ENCODE data around the gene NFE2L1. TPM values are rescaled to one million over a fixed set of nuclear protein-coding genes. Genes with fewer than 3 reads are reported as not detected.

Gene NFE2L1
- total RNA-seq, 1 experiment from 2014 or later, result 135 TPM

DNA sequence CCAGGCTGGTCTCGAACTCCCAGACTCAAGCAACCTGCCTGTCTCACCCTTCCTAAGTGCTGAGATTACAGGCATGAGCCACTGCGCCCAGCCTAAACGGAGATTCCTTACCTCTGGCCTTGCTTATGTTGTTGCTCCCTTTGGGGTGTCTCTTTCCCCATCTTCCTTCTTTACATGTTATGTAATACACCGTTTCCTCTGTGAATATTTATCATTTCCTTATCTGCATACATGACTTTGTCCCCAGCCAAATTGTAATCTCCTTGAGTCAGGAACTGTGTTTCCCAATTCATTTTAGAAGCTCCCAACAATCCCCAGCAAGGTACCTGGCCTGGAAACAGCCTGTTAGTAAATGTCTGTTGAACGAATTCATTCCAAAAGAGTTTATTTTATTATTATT lies 26.2 kb upstream of the NFE2L1 start:
- Histone ChIP-seq H3K79me2 (ENCODE audit: insufficient read depth, low read length) (no peaks in the 10 kb centered on the region), H3K36me3 (ENCODE audit: control insufficient read depth in 1 of 2, insufficient read depth in 2 of 2, low read length in 2 of 2) (no peaks in the 10 kb centered on the region), H3K9ac (ENCODE audit: low read length) (no peak overlapping the region), H3K4me1 (ENCODE audit: control insufficient read depth in 1 of 2, insufficient read depth in 2 of 2, low read length in 2 of 2) (peaks cover 24 to 44% of the 10 kb centered on the region in 2 experiments), H3K4me2 (ENCODE audit: low read length) (no peak overlapping the region), H3K9me3 (ENCODE audit: control insufficient read depth in 1 of 2, insufficient read depth in 1 of 2, low read depth in 1 of 2, low read length in 2 of 2) (no peaks in the 10 kb centered on the region), H3K27me3 (ENCODE audit: insufficient read depth, low read length) (no peaks in the 10 kb centered on the region), H4K20me1 (ENCODE audit: insufficient read depth) (no peaks in the 10 kb centered on the region), H3K27ac (ENCODE audit: low read depth, low read length) (no peak overlapping the region), H3K9me2 (ENCODE audit: insufficient read depth) (no peaks in the 10 kb centered on the region), H3K4me3 (replicated peaks in 1 of 2; ENCODE audit: low read depth in 1 of 2, low read length in 2 of 2) (no peak overlapping the region), H2AFZ (ENCODE audit: low read depth, low read length, poor library complexity, severe bottlenecking) (no peak overlapping the region)
- ATAC-seq, result no peak
- RAD21 ChIA-PET (ENCODE audit: low non-redundant PET in 1 of 2, low total read pairs in 2 of 2, uncharacterized antibody in 2 of 2, unreplicated experiment in 2 of 2), result no interaction called here
- intact Hi-C loops (cut with micrococcal nuclease), result loop anchor here (10.0 kb wide), 4 partner anchors 313 to 1013 kb away; no protein-coding TSS in a partner anchor
- no TSS peak for BruUV-seq (replicated peaks)
- TF ChIP-seq ZNF274 (IDR thresholded peaks at IDR 0.05; ENCODE audit: low read depth, low read length) (no peak), ELF1 (IDR thresholded peaks at IDR 0.05; ENCODE audit: borderline replicate concordance, low read depth) (no peak), SIN3A (IDR thresholded peaks at IDR 0.05; ENCODE audit: low read depth) (no peak), TCF7L2 (IDR thresholded peaks at IDR 0.05; ENCODE audit: borderline replicate concordance, extremely low read depth, insufficient read depth, insufficient read length) (no peak), ZFX (IDR thresholded peaks at IDR 0.05) (no peak), JUND (IDR thresholded peaks at IDR 0.05) (no peak), FOSL1 (IDR thresholded peaks at IDR 0.05; ENCODE audit: low read depth) (no peak), POLR2A (IDR thresholded peaks at IDR 0.05; ENCODE audit: borderline replicate concordance, extremely low read depth, insufficient read depth, insufficient read length) (no peak), EZH2 (IDR thresholded peaks at IDR 0.05) (no peak), EZH2phosphoT487 (IDR thresholded peaks at IDR 0.05; ENCODE audit: borderline replicate concordance) (no peak), EGR1 (IDR thresholded peaks at IDR 0.05; ENCODE audit: low read depth) (no peak), YY1 (IDR thresholded peaks at IDR 0.05; ENCODE audit: extremely low read depth, insufficient replicate concordance, low read depth, low read length) (no peak), SP1 (IDR thresholded peaks at IDR 0.05; ENCODE audit: low read depth) (no peak)
- TF ChIP-seq, protein P1, sequence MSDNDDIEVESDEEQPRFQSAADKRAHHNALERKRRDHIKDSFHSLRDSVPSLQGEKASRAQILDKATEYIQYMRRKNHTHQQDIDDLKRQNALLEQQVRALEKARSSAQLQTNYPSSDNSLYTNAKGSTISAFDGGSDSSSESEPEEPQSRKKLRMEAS (IDR thresholded peaks at IDR 0.05), result no peak
- TF ChIP-seq, protein P2, sequence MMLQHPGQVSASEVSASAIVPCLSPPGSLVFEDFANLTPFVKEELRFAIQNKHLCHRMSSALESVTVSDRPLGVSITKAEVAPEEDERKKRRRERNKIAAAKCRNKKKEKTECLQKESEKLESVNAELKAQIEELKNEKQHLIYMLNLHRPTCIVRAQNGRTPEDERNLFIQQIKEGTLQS (IDR thresholded peaks at IDR 0.05), result no peak
- DNase-seq (ENCODE audit: low read depth, low spot score), result no peak
- CTCF ChIA-PET, result no interaction called here
- POLR2A ChIA-PET, result no interaction called here

All from HCT116 (cell line).